GM23248 (cell line): ENCODE data around the gene RMND5A. TPM values are rescaled to one million over a fixed set of nuclear protein-coding genes. Genes with fewer than 3 reads are reported as not detected.

Source experiments
- DNase-seq: peaks from one replicate; pipeline ENCODE4 v3.0.0-alpha.2; 2015
- H2AFZ ChIP-seq: fragments of 200-600 bp; sonication (generic); 2 replicates; pipeline ENCODE4 v1.6.1; 2016; ENCODE audit warnings: antibody characterized with exemption
- H3F3A ChIP-seq: fragments of 200-600 bp; sonication (generic); 2 replicates; pipeline ENCODE4 v1.6.1; 2016; ENCODE audit warnings: mild to moderate bottlenecking, antibody characterized with exemption, mixed run types; ENCODE audit not compliant: insufficient read depth
- H3K27ac ChIP-seq: fragments of 200-600 bp; sonication (generic); 2 replicates; pipeline ENCODE4 v1.5.1; 2016; ENCODE audit warnings: mild to moderate bottlenecking
- H3K27me3 ChIP-seq: fragments of 200-600 bp; sonication (generic); replicated peaks from 2 replicates; pipeline ENCODE4 v1.6.1; 2016; ENCODE audit warnings: mild to moderate bottlenecking; ENCODE audit not compliant: insufficient read depth
- H3K36me3 ChIP-seq: fragments of 200-600 bp; sonication (generic); 2 replicates; pipeline ENCODE4 v1.6.1; 2016; ENCODE audit warnings: low read depth, mild to moderate bottlenecking
- H3K4me1 ChIP-seq: fragments of 200-600 bp; sonication (generic); 2 replicates; pipeline ENCODE4 v1.6.1; 2016; ENCODE audit warnings: mild to moderate bottlenecking; ENCODE audit not compliant: insufficient read depth
- H3K4me2 ChIP-seq: fragments of 200-600 bp; sonication (generic); one replicate; pipeline ENCODE4 v1.6.1; 2016; ENCODE audit warnings: mild to moderate bottlenecking; ENCODE audit not compliant: unreplicated experiment
- H3K4me3 ChIP-seq: fragments of 200-600 bp; sonication (generic); 2 replicates; pipeline ENCODE4 v1.5.1; 2016; ENCODE audit warnings: mild to moderate bottlenecking
- H3K79me2 ChIP-seq: fragments of 200-600 bp; sonication (generic); 2 replicates; pipeline ENCODE4 v1.6.1; 2016; ENCODE audit warnings: mild to moderate bottlenecking; ENCODE audit not compliant: insufficient read depth
- H3K9ac ChIP-seq: fragments of 200-600 bp; sonication (generic); 2 replicates; pipeline ENCODE4 v1.6.1; 2016; ENCODE audit warnings: mild to moderate bottlenecking
- H3K9me2 ChIP-seq: fragments of 200-600 bp; sonication (generic); 2 replicates; pipeline ENCODE4 v1.6.1; 2016; ENCODE audit warnings: mixed run types, mild to moderate bottlenecking, moderate library complexity; ENCODE audit not compliant: insufficient read depth
- H3K9me3 ChIP-seq: fragments of 200-600 bp; sonication (generic); one replicate; pipeline ENCODE4 v1.6.1; 2017; ENCODE audit warnings: low read depth
- H4K20me1 ChIP-seq: fragments of 200-600 bp; sonication (generic); 2 replicates; pipeline ENCODE4 v1.6.0; 2016; ENCODE audit not compliant: insufficient read depth
- EZH2 ChIP-seq: fragments of 200-600 bp; sonication (generic); IDR thresholded peaks from 2 replicates; pipeline ENCODE4 v1.6.1; 2018; ENCODE audit warnings: antibody characterized with exemption, mild to moderate bottlenecking; ENCODE audit not compliant: insufficient read depth, poor library complexity, severe bottlenecking
- EZH2phosphoT487 ChIP-seq: fragments of 200-600 bp; sonication (generic); IDR thresholded peaks from 2 replicates; pipeline ENCODE4 v1.6.1; 2018; ENCODE audit warnings: antibody characterized with exemption, moderate library complexity, mild to moderate bottlenecking, low read depth; ENCODE audit not compliant: insufficient read depth
- WGBS, 2 experiments: methylation state at CpG; one replicate each; pipeline ENCODE4 v1.1.6; 2015 to 2017; ENCODE audit warnings: low lambda C conversion rate in 2 of 2, low coverage in 1 of 2; ENCODE audit errors: missing lambda C conversion rate in 2 of 2; 5-methylcytosine and 5-hydroxymethylcytosine counted together
- in situ Hi-C: fragments of 300-500 bp; cut with MboI; formaldehyde crosslinking; loops from 2 replicates; pipeline ENCODE4 v1.15.0; 2020
- polyA plus RNA-seq: library from polyadenylated mRNA; unstranded; fragments of >200 nt; fragmentation: Nextera tagmentation; extraction: Ambion mirVana; gene quantifications from 2 replicates; pipeline ENCODE4 v1.2.1, GENCODE V29; 2016
- total RNA-seq: library from RNA; depleted of rRNA; stranded (reverse); fragments of >200 nt; shearing (Covaris generic); gene quantifications from 2 replicates; pipeline ENCODE4 v1.2.3, GENCODE V29; 2014; rRNA removed

The RMND5A gene
- total and polyA plus RNA-seq, 2 experiments from 2014 or later, result 6.8 to 21.2 TPM

GRCh38 chr2:86825036-86825692, 105.1 kb downstream of the RMND5A start:
- in situ Hi-C loops, result no loop called here
- H3K36me3 ChIP-seq, result no peaks in the 10 kb centered on the region
- DNase-seq, result no peak
- no peak overlapping the region for H3K9ac ChIP-seq
- H3F3A ChIP-seq, result no peaks in the 10 kb centered on the region
- TF ChIP-seq EZH2phosphoT487 (no peak), EZH2 (no peak)
- WGBS, 2 experiments, result 70 to 76% methylated on average over 11 of the region's 11 CpGs
- H3K79me2 ChIP-seq, result no peaks in the 10 kb centered on the region
- H3K4me1 ChIP-seq, result no peaks in the 10 kb centered on the region
- H3K4me3 ChIP-seq, result no peak overlapping the region
- 0 out of 2 replicates have a peak, but pooled peaks cover 6% of the 10 kb centered on the region for H3K27me3 ChIP-seq
- H3K9me2 ChIP-seq, result no peaks in the 10 kb centered on the region
- no peaks in the 10 kb centered on the region for H3K9me3 ChIP-seq
- no peak overlapping the region for H3K4me2 ChIP-seq
- H3K27ac ChIP-seq, result no peak overlapping the region
- no peak overlapping the region for H2AFZ ChIP-seq
- H4K20me1 ChIP-seq, result no peaks in the 10 kb centered on the region

- WGBS, 2 experiments, result 62 to 65% methylated on average over 16 of the region's 16 CpGs
Observed at GRCh38 chr2:86825693-86826381, 105.7 kb downstream of the RMND5A start.

GRCh38 chr2:86826951-86827350, 106.9 kb downstream of the RMND5A start:
- Histone ChIP-seq H3K79me2 (no peaks in the 10 kb centered on the region), H3K27ac (no peak overlapping the region), H3K36me3 (no peaks in the 10 kb centered on the region), H3K4me2 (no peak overlapping the region), H4K20me1 (no peaks in the 10 kb centered on the region), H3K4me3 (no peak overlapping the region), H3K4me1 (no peaks in the 10 kb centered on the region), H3K9me2 (no peaks in the 10 kb centered on the region), H2AFZ (no peak overlapping the region), H3K27me3 (peaks cover 6% of the 10 kb centered on the region; the same call in 1 of the 2 replicates), H3K9me3 (no peaks in the 10 kb centered on the region), H3K9ac (no peak overlapping the region), H3F3A (no peaks in the 10 kb centered on the region)
- no peak for TF ChIP-seq EZH2
- TF ChIP-seq EZH2phosphoT487, result no peak
- WGBS, 2 experiments, result 64 to 72% methylated on average over 4 of the region's 4 CpGs
- in situ Hi-C loops, result no loop called here
- DNase-seq, result no peak

More at GRCh38 chr2:86825693-86826381, 105.7 kb downstream of the RMND5A start:
- H2AFZ ChIP-seq, result no peak overlapping the region
- H3K27ac ChIP-seq, result no peak overlapping the region
- TF ChIP-seq EZH2 (no peak), EZH2phosphoT487 (no peak)
- no peaks in the 10 kb centered on the region for H3K9me2 ChIP-seq
- H3K79me2 ChIP-seq, result no peaks in the 10 kb centered on the region
- no peaks in the 10 kb centered on the region for H3K9me3 ChIP-seq
- in situ Hi-C loops, result no loop called here
- H3K4me2 ChIP-seq, result no peak overlapping the region
- H3F3A ChIP-seq, result no peaks in the 10 kb centered on the region
- H4K20me1 ChIP-seq, result no peaks in the 10 kb centered on the region
- H3K36me3 ChIP-seq, result no peaks in the 10 kb centered on the region
- no peak for DNase-seq
- no peak overlapping the region for H3K4me3 ChIP-seq
- no peak overlapping the region for H3K9ac ChIP-seq
- H3K27me3 ChIP-seq, result 0 out of 2 replicates have a peak, but pooled peaks cover 6% of the 10 kb centered on the region
- H3K4me1 ChIP-seq, result no peaks in the 10 kb centered on the region

Other genes starting within 250 kb of the RMND5A start
- gene CHMP3, start 156.8 kb upstream of the RMND5A start, total RNA-seq, result 71.5 and 81.2 TPM in 2 replicates
- gene CHMP3, start 156.8 kb upstream of the RMND5A start, polyA plus RNA-seq, result 74.5 and 90.1 TPM in 2 replicates
- 21.7 and 24.4 TPM in 2 replicates for gene RNF103, start 96.4 kb upstream of the RMND5A start, total RNA-seq
- 11.6 and 13.2 TPM in 2 replicates for gene RNF103, start 96.4 kb upstream of the RMND5A start, polyA plus RNA-seq
- 0.86 TPM in 1 of 2 replicates, not detected in the other for gene CD8A, start 70.6 kb downstream of the RMND5A start, total RNA-seq
- gene CD8A, start 70.6 kb downstream of the RMND5A start, polyA plus RNA-seq, result not detected in 2 replicates
- gene CD8B, start 141.6 kb downstream of the RMND5A start, total RNA-seq, result not detected in 2 replicates
- not detected in 2 replicates for gene CD8B, start 141.6 kb downstream of the RMND5A start, polyA plus RNA-seq
- under 0.01 and 0.25 TPM in 2 replicates for gene RGPD1, start 221.8 kb downstream of the RMND5A start, total RNA-seq
- gene RGPD1, start 221.8 kb downstream of the RMND5A start, polyA plus RNA-seq, result 0.11 TPM in 1 of 2 replicates, not detected in the other